Measurements from ENCODE around the gene GDF2.

The GDF2 gene

DNA sequence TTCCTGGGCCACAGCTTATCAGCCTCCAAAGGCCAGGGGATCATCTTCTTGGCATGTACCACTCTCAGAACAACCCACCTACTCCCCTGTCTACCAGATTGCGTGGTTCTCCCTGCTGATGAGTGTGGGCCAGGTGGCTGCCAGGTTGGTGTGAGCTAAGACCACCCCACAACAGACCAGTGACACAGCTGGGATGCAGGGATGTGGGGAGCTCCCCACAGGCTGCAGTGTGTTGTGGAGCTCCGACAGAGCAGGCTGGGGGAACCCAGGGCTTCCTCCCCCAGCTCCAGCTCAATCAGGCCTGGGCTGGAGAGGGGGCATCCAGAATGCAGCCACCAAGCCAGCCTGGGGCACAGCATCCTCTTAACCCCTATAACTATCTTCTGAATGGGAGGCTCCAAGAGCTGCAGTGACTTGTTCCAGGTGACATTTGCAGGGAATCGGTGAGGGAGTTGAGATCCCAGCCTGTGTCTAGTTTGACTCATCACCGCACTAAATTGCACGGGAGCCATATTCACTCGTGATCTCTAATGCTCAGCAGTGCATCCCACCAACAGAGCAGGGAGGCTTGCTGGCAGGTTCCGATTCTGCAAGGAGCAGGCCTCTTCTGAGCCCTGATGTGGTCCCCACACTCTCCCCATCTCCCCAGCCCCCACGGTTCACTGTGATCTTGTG, 596 bp upstream of the GDF2 start:
- DNase-seq (ENCODE audit: low read depth): no peak
- TF ChIP-seq MYC (IDR thresholded peaks at IDR 0.05; ENCODE audit: low read depth, low read length): no peak
- TF ChIP-seq POLR2A (IDR thresholded peaks at IDR 0.05; ENCODE audit: extremely low read depth, insufficient read length): no peak
- TF ChIP-seq, protein P1, sequence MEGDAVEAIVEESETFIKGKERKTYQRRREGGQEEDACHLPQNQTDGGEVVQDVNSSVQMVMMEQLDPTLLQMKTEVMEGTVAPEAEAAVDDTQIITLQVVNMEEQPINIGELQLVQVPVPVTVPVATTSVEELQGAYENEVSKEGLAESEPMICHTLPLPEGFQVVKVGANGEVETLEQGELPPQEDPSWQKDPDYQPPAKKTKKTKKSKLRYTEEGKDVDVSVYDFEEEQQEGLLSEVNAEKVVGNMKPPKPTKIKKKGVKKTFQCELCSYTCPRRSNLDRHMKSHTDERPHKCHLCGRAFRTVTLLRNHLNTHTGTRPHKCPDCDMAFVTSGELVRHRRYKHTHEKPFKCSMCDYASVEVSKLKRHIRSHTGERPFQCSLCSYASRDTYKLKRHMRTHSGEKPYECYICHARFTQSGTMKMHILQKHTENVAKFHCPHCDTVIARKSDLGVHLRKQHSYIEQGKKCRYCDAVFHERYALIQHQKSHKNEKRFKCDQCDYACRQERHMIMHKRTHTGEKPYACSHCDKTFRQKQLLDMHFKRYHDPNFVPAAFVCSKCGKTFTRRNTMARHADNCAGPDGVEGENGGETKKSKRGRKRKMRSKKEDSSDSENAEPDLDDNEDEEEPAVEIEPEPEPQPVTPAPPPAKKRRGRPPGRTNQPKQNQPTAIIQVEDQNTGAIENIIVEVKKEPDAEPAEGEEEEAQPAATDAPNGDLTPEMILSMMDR (IDR thresholded peaks at IDR 0.05; ENCODE audit: low read depth, low read length): no peak
- TF ChIP-seq MAX (IDR thresholded peaks at IDR 0.05; ENCODE audit: low read depth, low read length): no peak
- H3K4me3 ChIP-seq (ENCODE audit: low read depth, low read length): no peak overlapping the region

DNA sequence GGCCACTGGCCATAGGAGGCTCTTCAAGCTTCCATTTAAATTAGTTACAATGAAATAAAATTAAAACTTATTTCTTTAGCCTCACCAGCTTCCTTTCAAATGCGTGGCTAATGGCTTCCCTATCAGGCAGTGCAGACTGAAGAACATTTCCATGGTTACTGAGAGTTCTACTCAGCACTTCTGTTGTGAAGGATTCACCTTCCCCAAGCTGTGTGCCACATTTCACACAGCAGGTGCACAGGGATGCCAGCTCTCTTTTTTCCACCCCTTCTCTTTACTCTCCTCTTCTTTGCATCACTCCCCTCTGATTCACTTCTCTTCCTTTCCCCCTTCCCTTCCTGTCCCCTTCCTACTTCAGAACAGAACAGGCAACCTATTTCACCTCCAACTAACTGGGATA, 833 bp downstream of the GDF2 start:
- DNase-seq (ENCODE audit: low read depth): no peak
- H3K4me3 ChIP-seq (ENCODE audit: low read depth, low read length): no peak overlapping the region
- TF ChIP-seq POLR2A (IDR thresholded peaks at IDR 0.05; ENCODE audit: extremely low read depth, insufficient read length) (no peak), MAX (IDR thresholded peaks at IDR 0.05; ENCODE audit: low read depth, low read length) (no peak), MYC (IDR thresholded peaks at IDR 0.05; ENCODE audit: low read depth, low read length) (no peak)
- TF ChIP-seq, protein P1 (IDR thresholded peaks at IDR 0.05; ENCODE audit: low read depth, low read length): no peak

GRCh38 chr10:47323636-47324296, 1.5 kb downstream of the GDF2 start:
- H3K4me3 ChIP-seq (ENCODE audit: low read depth, low read length): no peak overlapping the region
- DNase-seq (ENCODE audit: low read depth): no peak
- no peak for TF ChIP-seq MYC (IDR thresholded peaks at IDR 0.05; ENCODE audit: low read depth, low read length)
- TF ChIP-seq POLR2A (IDR thresholded peaks at IDR 0.05; ENCODE audit: extremely low read depth, insufficient read length): no peak
- TF ChIP-seq, protein P1 (IDR thresholded peaks at IDR 0.05; ENCODE audit: low read depth, low read length): no peak
- no peak for TF ChIP-seq MAX (IDR thresholded peaks at IDR 0.05; ENCODE audit: low read depth, low read length)

- no peak for DNase-seq (ENCODE audit: low read depth)
- H3K4me3 ChIP-seq (ENCODE audit: low read depth, low read length): no peak overlapping the region
- TF ChIP-seq MAX (IDR thresholded peaks at IDR 0.05; ENCODE audit: low read depth, low read length): no peak
- TF ChIP-seq, protein P1 (IDR thresholded peaks at IDR 0.05; ENCODE audit: low read depth, low read length): no peak
Observed at GRCh38 chr10:47325303-47326291, 3.3 kb downstream of the GDF2 start.

DNA sequence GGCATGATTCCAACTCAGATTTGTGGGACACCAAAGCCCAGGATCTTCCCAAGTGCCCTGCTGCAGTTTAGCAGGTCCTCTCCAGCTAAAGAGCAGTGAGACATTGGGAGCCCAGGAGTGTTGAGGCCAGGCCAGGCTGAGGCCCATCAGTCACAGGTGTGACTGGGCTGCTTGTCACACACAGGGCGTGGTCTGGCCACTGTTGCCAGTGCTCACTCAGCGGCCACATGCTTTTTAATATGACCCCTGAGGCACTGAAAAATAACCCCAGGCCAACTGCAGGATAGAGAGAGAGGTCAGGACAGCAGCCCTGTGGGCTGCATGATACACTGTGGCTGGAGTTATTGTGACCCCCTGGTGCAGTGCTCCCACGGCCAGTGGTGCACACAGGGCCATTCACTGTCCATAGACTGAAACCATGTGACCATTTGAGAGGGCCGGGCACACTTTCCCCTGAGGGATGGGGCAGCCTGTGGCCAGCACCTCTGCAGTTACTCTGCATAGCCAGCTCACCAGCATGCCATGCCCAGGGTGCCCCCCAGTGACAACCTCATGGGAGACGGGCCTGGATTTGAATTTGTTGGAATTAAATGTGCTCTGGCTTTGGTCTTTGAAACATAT, 4.2 kb downstream of the GDF2 start:
- TF ChIP-seq MYC (IDR thresholded peaks at IDR 0.05; ENCODE audit: low read depth, low read length): no peak
- TF ChIP-seq POLR2A (IDR thresholded peaks at IDR 0.05; ENCODE audit: extremely low read depth, insufficient read length): no peak
- TF ChIP-seq, protein P1 (IDR thresholded peaks at IDR 0.05; ENCODE audit: low read depth, low read length): no peak
- no peak for TF ChIP-seq MAX (IDR thresholded peaks at IDR 0.05; ENCODE audit: low read depth, low read length)
- no peak for DNase-seq (ENCODE audit: low read depth)

More for the DNA sequence above, 4.2 kb downstream of the GDF2 start:
- H3K4me3 ChIP-seq (ENCODE audit: low read depth, low read length): no peak overlapping the region
